ENCODE measurements around the gene MYO6. TPM values are rescaled to one million over a fixed set of nuclear protein-coding genes. Genes with fewer than 3 reads are reported as not detected.

MYO6 gene
- 53.4 TPM for total RNA-seq

GRCh38 chr6:75748743-75749538 lies at the start of gene MYO6:
TSS of gene MYO6 (plus strand) at chr6:75749239. CDS start at chr6:75817548, 68,309 bp downstream.

Small RNA genes within 50 kb of the gene (small RNA-seq; reads per million reads assigned to genes)
- gene RF00019 (ENCODE audit: low replicate concordance) (not detected), gene RNA5SP209 (ENCODE audit: low replicate concordance) (not detected), gene RNU6-155P (ENCODE audit: low replicate concordance) (not detected)

Other genes with a start within 250 kb of the MYO6 start
- 113 TPM for gene SENP6, start 147.4 kb upstream of the MYO6 start, total RNA-seq

All from metanephros (tissue), 2 donors.